Natural killer cell (primary cell): Measurements from ENCODE around the gene OSTF1. TPM values are rescaled to one million over a fixed set of nuclear protein-coding genes. Genes with fewer than 3 reads are reported as not detected.

Source experiments
- ATAC-seq, 3 donors: fragments of 150-1000 bp in 2 of 3; fragments of 200-7000 bp in 1 of 3; cut with Tn5 transposase; 1 replicate in 1 of 3; 2 replicates in 2 of 3; pipeline ENCODE4 v1.10.0; 2021; ENCODE audit warnings: mild to moderate bottlenecking in 2 of 3, moderate library complexity in 2 of 3
- DNase-seq, 2 donors: peaks; one replicate each; pipeline versions ENCODE4 v3.0.0 to v3.0.0-alpha.2; 2013 to 2021; ENCODE audit warnings: mixed read lengths in 1 of 2
- H3K27ac ChIP-seq: one replicate; pipeline ENCODE4 v1.5.1; 2013; ENCODE audit warnings: mild to moderate bottlenecking, low read length
- H3K27me3 ChIP-seq: one replicate; pipeline ENCODE4 v1.6.1; 2013; ENCODE audit warnings: low read length; ENCODE audit not compliant: control insufficient read depth, insufficient read depth
- H3K36me3 ChIP-seq: one replicate; pipeline ENCODE4 v1.6.1; 2013; ENCODE audit warnings: low read length; ENCODE audit not compliant: control insufficient read depth, insufficient read depth
- H3K4me1 ChIP-seq: one replicate; pipeline ENCODE4 v1.6.1; 2013; ENCODE audit warnings: low read length; ENCODE audit not compliant: control insufficient read depth, insufficient read depth
- H3K4me3 ChIP-seq: one replicate; pipeline ENCODE4 v1.5.1; 2013; ENCODE audit warnings: low read length
- H3K9me3 ChIP-seq: one replicate; pipeline ENCODE4 v1.6.1; 2013; ENCODE audit warnings: low read length; ENCODE audit not compliant: control insufficient read depth, insufficient read depth
- H3K27ac Mint-ChIP-seq, 2 donors: one replicate each; pipeline ENCODE4 v1.8.0; 2022; ENCODE audit warnings: mild to moderate bottlenecking in 2 of 2, mixed read lengths in 2 of 2, moderate library complexity in 1 of 2
- H3K27me3 Mint-ChIP-seq, 2 donors: one replicate each; pipeline ENCODE4 v1.8.0; 2022; ENCODE audit warnings: low read depth in 2 of 2, mixed read lengths in 2 of 2
- H3K36me3 Mint-ChIP-seq: one replicate; pipeline ENCODE4 v1.8.0; 2022; ENCODE audit warnings: mixed read lengths
- H3K4me1 Mint-ChIP-seq, 2 donors: one replicate each; pipeline ENCODE4 v1.8.0; 2022; ENCODE audit warnings: mixed read lengths in 2 of 2
- H3K4me3 Mint-ChIP-seq: one replicate; pipeline ENCODE4 v1.8.0; 2022; ENCODE audit warnings: mild to moderate bottlenecking, moderate library complexity, mixed read lengths
- H3K9me3 Mint-ChIP-seq, 2 donors: one replicate each; pipeline ENCODE4 v1.8.0; 2022; ENCODE audit warnings: mixed read lengths in 2 of 2
- WGBS: methylation state at CpG from one replicate; pipeline ENCODE4 v1.1.7; 2013; ENCODE audit warnings: missing lambda C conversion rate; ENCODE audit not compliant: insufficient coverage; 5-methylcytosine and 5-hydroxymethylcytosine counted together
- intact Hi-C: fragments of 100-400 bp; cut with micrococcal nuclease; formaldehyde crosslinking; loops from one replicate; pipeline ENCODE4 v1.14.2; 2022
- total RNA-seq, 4 donors: library from RNA; stranded (reverse); fragments of 120-200 nt in 1 of 4; gene quantifications; one replicate each; pipeline versions ENCODE4 v1.2.3 to v1.2.4, GENCODE V29; 2013 to 2022
- TF ChIP-seq, protein P1 (sequence below): fragments of 200-600 bp; IDR thresholded peaks from one replicate; pipeline ENCODE4 v1.8.0; 2022; ENCODE audit warnings: antibody characterized with exemption

Gene OSTF1
- total RNA-seq, 3 donors from 2014 or later (not counting 1 experiment from before 2014, with no cell fraction given), result 140 to 187 (median 177) TPM

DNA sequence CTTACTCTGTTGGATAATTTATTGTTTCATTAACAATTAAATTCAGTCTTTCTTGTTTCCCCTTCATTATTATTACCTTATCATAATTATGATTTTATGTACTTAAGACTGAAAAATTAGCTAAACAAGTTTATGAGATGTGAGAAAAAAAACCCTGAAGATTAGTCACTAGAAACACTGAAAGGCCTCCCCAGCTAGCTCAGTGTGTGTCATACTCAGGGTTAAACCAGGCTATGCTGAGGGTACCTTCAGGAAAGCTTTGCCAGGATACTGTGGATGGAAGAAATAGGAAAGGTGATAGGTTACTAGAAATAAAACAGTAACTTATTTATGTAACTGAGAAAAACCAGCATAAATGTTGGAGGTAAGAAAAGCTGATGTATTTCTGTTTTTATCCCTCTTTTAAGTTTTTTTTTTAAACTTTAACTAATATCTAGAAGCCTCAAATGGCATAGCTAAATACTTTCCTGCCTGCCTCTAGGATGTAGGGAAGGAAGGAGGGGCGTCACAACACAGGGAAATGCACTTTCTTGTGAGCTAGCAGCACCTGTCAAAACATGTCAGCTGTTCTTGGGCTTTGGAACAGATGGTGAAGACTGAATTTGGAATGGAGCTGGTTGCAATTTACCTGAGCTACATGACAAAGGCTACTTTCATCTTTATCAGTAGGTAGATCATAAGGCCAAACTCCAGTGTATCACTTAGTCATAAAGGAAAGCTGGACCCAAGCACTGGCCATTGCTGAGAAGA is 24.6 kb upstream of the OSTF1 start:
- peaks cover 39% of the 10 kb centered on the region for H3K36me3 ChIP-seq

DNA sequence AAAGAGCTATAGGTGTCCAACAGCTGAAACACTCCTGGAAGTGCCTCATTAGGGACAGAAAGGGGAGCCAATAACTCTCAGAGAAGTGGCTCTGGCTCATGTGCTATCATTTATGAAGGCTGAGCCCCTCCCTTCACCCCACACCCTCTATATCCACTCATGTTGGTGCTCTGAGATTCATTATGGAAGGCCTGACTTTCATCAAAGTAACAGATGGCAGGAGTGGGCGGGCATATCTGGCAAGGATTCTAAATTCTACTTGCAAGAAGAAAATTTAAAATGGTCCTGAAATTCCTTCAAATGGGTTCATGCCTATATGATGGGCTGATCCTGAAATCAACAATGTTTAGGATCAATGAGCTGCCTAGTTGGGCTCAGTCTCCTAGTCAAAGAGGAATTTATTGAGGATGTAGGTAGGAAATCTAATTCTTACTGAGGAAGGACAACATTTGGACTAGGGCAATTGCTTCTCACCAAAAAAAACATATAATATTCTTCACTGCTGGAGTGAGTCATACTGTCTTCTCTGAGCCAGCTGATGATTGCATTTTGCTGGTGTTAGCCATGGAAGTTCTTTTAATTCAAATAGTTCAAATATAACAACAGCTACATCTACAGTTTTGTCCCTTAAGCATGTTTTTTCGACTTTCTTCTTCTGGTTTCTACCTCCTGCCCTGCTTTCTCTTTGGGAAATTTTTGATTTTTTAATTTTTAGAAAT is 23.8 kb upstream of the OSTF1 start:
- Histone ChIP-seq H3K27ac (no peak overlapping the region), H3K4me1 (no peaks in the 10 kb centered on the region), H3K27me3 (no peaks in the 10 kb centered on the region), H3K9me3 (no peaks in the 10 kb centered on the region), H3K36me3 (peaks cover 44% of the 10 kb centered on the region), H3K4me3 (no peak overlapping the region)
- peak overlapping the region in 1 of 2 donors; percentile 29 for H3K27ac Mint-ChIP-seq
- no peaks in the 10 kb centered on the region for H3K4me1 Mint-ChIP-seq
- WGBS, result 100% methylated on average over 1 of the region's 2 CpGs
- H3K36me3 Mint-ChIP-seq, result peaks cover 10% of the 10 kb centered on the region
- H3K27me3 Mint-ChIP-seq, result no peaks in the 10 kb centered on the region
- H3K4me3 Mint-ChIP-seq, result no peak overlapping the region
- intact Hi-C loops, result no loop called here
- ATAC-seq (no peak), DNase-seq (no peak)
- no peaks in the 10 kb centered on the region for H3K9me3 Mint-ChIP-seq
- TF ChIP-seq, protein P1, sequence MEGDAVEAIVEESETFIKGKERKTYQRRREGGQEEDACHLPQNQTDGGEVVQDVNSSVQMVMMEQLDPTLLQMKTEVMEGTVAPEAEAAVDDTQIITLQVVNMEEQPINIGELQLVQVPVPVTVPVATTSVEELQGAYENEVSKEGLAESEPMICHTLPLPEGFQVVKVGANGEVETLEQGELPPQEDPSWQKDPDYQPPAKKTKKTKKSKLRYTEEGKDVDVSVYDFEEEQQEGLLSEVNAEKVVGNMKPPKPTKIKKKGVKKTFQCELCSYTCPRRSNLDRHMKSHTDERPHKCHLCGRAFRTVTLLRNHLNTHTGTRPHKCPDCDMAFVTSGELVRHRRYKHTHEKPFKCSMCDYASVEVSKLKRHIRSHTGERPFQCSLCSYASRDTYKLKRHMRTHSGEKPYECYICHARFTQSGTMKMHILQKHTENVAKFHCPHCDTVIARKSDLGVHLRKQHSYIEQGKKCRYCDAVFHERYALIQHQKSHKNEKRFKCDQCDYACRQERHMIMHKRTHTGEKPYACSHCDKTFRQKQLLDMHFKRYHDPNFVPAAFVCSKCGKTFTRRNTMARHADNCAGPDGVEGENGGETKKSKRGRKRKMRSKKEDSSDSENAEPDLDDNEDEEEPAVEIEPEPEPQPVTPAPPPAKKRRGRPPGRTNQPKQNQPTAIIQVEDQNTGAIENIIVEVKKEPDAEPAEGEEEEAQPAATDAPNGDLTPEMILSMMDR, result no peak

More for the DNA sequence above, 24.6 kb upstream of the OSTF1 start:
- TF ChIP-seq, protein P1, result no peak
- peaks cover 10% of the 10 kb centered on the region for H3K36me3 Mint-ChIP-seq
- Histone ChIP-seq H3K4me3 (no peak overlapping the region), H3K27ac (no peak overlapping the region), H3K4me1 (no peaks in the 10 kb centered on the region), H3K9me3 (no peaks in the 10 kb centered on the region), H3K27me3 (no peaks in the 10 kb centered on the region)
- DNase-seq, result no peak
- intact Hi-C loops, result no loop called here
- WGBS, result 100% methylated on average over 1 of the region's 1 CpG
- H3K4me1 Mint-ChIP-seq, result no peaks in the 10 kb centered on the region
- H3K27me3 Mint-ChIP-seq, result no peaks in the 10 kb centered on the region
- no peaks in the 10 kb centered on the region for H3K9me3 Mint-ChIP-seq
- no peak overlapping the region for H3K4me3 Mint-ChIP-seq
- H3K27ac Mint-ChIP-seq, result peak overlapping the region in 1 of 2 donors; percentile 12
- ATAC-seq, result no peak

DNA sequence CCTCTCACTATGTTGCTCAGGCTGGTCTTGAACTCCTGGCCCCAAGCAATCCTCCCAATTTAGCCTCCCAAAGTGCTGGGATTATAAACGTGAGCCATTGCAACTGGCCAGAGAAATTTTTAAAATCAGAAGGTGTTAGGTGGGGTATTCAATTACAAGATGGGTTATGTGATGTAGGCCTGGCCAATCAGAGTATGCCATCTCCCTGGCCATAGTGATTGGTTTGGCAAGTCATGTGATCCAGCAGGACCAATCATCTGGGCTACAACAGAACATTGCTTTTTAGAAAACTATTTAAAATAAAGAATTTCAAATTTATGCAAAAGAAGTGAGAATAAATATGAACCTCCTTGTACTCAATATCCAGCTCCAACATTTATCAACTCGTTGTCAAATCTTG is 22.8 kb upstream of the OSTF1 start:
- H3K9me3 ChIP-seq, result no peaks in the 10 kb centered on the region
- ATAC-seq (no peak), DNase-seq (no peak)
- Mint-ChIP-seq H3K4me3 (no peak overlapping the region), H3K4me1 (no peaks in the 10 kb centered on the region), H3K36me3 (peaks cover 10% of the 10 kb centered on the region), H3K27me3 (no peaks in the 10 kb centered on the region), H3K9me3 (no peaks in the 10 kb centered on the region), H3K27ac (no peak overlapping the region)
- no peaks in the 10 kb centered on the region for H3K27me3 ChIP-seq
- intact Hi-C loops, result no loop called here
- TF ChIP-seq, protein P1, result no peak
- no peaks in the 10 kb centered on the region for H3K4me1 ChIP-seq
- no peak overlapping the region for H3K27ac ChIP-seq
- no peak overlapping the region for H3K4me3 ChIP-seq
- H3K36me3 ChIP-seq, result peaks cover 46% of the 10 kb centered on the region
- 100% methylated on average over 1 of the region's 2 CpGs for WGBS
